Hindlimb muscle (tissue), 1 donor: ENCODE measurements around the gene MGMT. TPM values are rescaled to one million over a fixed set of nuclear protein-coding genes. Genes with fewer than 3 reads are reported as not detected.

Experiments used
- DNase-seq: peaks from one replicate; pipeline ENCODE4 v3.0.0-alpha.2; 2013
- polyA plus RNA-seq: library from polyadenylated mRNA; unstranded; fragments of 120-200 nt; gene quantifications from one replicate; pipeline ENCODE4 v1.2.1, GENCODE V29; 2013; ENCODE audit not compliant: insufficient read length

The MGMT gene
- polyA plus RNA-seq, 1 donor, result 12.1 TPM

DNA sequence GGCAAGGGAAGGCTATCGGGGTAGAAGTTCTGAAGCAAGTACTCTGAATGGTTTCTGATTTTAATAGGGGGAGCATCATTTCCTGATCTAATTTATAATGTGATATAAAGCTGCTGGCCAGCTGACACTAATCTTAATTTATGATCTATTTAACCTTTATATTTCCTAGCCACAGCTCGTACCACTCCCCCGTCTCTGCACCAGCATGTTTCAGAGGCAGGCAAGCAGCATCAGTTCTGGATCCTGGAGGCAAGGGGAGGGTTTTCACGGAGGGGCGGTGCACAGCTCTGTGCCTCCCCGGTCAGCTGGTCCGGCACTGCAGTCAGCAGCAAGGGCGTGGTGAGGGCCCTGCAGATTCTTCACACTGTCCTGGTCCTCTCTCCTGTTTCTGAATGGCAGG is 30.0 kb downstream of the MGMT start:
- no peak for DNase-seq

DNA sequence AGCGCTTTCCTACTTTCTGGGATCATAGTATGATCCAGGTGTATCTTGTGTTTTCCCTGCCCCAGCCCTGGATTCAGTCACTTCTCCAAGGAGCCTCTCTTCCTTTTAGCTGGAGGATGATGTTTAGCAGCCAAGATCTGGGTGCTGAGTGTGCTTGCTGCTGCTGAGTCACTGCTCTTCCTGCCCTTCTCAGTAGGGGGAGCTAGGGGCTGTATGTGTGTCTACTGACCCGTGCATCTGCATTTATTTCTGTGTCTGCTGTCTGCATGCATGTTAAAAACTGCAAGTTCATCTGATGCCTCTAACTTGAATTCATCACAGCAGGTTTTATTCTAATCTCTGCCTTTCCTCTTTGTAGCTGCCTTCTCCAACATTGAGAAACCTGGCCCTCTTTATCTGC is 31.6 kb downstream of the MGMT start:
- no peak for DNase-seq

DNA sequence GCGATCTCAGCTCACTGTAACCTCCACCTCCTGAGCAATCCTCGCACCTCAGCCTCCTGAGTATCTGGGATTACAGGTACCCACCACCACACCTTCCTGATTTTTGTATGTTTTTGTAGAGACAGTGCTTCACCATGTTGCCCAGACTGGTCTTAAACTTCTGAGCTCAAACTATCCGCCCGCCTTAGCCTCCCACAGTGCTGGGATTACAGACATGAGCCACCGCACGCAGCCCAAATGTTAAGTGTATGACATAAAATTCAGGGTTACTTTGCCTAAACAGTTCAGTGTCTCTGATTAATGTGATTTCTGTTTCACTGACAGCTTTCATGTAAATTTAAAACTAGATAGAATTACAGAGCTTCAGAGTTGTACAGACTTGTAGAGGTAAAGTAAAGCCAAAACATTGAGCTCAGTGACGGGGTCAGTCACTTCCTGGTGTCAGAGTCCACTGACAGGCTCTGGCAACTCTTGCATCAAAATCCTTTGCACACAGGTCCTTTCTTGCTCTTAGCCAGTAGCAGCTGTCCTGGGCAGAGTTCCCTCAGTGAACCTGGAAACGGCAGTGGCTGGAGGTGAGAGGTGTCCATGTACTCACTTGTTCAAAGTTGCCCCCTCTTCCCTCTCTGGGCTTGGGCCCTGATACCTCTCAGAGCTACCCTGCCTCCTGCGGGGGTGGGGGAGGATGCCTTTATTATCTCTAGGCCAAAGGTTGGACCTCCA is 33.7 kb downstream of the MGMT start:
- no peak for DNase-seq

DNA sequence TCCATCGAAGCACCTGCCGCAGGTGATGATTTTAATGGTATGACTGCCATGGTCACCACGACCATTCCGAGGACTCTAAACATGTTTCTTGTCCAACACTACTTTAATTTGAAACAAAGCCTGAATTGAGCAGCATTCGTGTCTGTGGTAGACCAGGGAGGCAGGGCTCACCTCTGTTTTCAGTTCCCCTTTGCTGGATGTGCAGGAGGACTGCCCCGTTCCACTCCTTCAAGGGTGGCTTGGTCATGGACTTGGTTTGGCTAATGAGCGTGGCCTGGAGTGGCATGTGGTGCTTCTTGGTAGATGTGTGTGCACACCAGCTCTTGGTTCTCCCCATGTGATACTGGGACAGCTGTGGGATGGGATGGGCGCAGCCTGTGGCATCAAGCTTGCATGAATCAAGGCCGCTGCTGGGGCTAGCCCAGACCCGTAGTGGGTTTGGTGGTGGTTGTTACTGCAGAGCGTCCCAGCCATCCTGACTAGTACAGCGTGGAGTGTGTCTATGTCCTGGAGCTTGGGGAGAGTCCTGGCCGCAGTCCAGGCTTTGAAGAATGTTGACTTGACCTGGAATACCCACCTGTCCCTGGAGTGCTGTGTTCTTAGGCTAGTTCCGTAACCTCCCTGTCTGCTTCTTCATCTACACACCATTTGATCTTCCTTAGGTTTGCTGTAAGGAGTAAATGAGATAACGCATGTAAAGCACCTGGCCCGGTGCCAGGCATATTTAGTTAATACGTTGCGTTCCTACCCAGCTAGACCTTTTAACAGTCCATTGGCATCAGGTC is 34.8 kb downstream of the MGMT start:
- no peak for DNase-seq

DNA sequence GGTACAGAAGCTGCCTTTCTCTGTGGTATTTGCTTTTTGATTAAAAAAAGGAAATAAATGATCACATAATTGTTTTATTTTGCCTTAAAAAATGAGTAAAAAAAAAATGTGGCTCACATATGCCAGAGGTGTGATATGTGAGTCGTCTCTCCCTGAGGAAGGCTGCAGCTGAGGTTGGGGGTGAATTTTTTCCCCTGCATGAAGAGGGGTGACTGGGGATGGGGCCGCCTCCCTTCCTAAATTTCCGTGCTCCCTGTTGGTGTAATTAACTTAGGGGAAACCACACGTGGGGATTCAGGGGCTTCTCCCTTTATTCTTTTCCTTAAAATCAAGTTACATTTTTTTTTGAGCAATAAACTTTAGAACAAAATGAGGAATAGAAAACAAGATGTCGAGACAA is 35.4 kb downstream of the MGMT start:
- no peak for DNase-seq

DNA sequence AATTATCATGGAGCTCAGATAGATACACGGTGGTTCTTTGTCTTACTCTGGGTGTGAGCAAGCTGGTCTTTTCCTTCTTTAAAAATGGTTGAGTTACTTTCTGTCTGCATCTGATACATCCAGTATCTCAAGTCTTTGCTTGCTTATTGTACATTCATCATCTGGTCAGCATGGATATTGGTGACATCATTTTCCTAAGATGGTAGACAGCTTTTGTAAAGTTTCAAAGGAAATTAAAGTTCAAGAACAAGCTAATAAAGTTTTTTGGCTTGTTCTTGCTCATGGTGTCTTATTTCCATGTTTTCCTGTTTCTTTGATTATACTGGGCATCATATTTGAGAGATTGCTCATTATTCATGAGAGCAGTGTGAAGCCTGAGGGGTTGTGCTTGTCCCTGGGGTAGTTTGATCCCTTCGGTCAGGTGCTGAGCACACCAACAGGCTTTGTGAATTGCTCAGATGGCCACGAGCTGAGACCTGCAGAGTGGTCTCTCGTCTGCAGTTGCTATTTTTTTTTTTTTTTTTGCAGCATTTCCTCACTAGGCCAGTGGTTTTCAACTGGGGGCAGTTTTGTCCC is 38.5 kb downstream of the MGMT start:
- no peak for DNase-seq

DNA sequence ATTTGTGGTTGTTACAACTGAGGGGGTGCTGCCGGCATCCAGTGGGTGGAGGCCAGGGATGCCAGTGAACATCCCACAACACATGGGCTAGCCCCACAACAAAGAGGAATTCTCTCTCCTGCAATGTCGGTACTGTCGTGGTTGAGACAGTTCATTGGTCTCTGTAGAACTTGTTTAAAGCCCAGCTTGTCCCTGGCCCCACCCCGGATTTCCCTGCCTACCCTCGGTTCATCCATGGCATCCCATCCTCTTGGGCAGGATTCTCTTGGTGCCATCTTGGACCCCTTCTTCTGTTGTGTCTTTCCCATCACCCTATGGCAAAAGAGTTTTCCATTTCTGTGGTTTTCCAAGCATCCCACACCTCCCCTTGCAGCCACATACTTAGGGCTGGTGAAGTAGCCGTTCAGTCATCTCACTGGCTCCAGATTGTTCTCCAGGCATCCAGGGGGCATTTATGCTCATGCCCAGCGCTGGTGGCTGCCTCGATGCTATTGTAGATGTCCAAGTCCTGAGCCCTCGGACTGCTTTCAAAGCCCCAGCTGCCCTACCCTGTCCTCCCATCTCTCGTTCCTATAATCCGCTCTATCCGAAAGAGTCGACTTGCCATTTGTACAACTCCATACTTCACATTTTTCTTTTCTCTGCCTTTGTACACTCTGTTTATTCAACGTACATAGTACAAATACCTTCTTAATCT is 39.2 kb downstream of the MGMT start:
- DNase-seq, result no peak

DNA sequence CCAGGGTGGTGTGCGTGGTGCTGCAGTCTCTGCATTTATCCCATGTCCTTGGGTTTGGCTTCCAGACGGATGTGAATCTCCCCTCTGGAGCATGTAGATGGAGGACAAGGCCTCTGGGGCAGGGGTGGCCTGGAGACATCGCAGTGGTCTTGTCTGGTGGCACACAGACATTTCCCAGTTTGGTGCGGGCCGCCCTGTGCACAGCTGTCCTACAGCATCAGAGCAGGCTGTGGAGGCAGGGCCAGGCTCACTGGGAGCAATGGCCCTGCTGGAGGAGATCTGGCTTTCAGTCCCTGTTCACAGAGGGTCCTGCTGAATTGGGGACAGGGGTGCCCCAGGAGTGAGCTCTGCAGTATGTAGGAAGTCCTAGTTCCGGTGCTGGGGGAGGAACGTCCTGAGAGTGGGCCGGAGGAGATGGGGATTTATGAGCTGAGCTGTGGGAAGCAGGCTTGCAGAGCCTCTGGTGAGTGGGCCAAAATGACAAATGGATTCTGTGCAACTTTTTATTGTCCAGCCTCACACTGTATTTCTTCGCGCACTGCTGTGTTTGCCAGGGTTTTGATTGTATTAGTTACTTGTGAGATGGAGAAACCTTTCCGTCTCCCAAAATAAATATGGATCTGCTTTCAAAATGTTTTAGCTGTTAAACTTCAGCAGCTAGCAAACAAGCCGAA is 40.3 kb downstream of the MGMT start:
- DNase-seq, result no peak

DNA sequence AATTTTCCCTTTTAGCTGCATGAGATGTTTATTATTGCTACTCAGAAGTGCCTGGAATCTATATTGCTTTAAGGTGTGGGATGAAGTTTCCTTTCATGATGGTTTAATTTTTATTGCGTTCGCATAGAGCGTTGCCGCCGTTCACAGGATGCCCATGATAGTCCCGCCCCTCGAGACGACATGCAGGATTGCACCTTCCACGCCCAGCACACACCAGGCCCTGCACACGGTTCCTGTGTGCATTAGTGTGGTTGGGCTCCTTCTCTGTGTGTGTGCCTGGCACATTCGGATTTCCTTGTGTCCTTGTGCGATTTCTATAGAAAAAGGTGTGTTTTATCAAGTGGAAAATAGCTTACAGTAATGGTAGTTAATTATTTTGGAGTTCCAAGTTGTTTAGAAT is 42.1 kb downstream of the MGMT start:
- no peak for DNase-seq

DNA sequence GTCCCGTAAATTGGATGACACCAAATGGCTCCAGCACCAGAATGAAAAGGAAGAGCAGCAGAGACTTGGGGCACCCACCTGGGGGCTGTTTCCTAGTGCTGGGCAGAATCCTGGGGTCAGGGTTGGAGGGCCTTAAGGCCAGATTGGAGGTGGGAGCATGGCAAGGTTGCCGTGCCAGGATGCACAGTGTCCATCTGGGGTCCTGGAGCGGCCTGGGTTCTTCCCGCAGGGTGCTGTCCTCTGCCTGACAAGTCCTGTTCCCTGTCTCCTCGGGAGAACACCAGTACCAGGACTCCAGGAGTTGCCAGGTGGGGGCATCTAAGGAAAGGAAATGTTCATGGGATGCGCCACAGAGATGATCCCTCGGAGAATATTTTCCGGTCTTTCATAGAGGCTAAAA is 42.8 kb downstream of the MGMT start:
- DNase-seq, result no peak

DNA sequence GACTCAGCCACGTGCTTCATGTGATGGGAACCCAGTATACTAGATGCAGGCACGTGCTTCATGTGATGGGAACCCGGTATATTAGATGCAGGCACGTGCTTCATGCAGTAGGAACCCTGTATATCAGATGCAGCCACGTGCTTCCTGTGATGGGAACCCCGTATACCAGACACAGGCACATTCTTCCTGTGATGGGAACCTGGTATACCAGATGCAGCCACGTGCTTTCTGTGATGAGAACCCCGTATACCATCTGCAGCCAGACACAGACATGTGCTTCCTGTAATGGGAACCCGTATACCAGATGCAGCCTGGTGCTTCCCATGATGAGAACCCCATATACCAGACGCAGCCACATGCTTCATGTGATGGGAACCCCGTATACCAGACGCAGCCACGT is 44.0 kb downstream of the MGMT start:
- no peak for DNase-seq

DNA sequence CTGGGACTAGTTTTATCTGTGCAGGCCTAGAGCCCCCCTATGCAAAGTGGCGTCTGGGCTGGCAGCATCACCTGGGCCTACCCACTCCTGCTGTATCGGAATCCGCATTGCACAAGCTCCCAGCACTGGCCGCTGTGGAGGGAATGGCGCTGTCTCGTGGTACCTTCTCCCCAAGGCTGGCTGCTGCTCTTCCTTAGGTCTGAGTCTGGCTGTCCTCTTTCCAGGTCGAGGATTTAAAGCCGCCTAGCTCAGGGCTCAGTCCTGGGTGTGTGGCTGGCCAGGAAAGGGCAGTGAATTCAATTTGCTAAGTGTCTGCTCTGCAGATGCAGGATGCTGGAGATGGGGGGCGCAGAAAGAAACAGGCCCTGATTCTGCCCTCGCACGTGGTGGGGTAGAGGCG is 44.7 kb downstream of the MGMT start:
- DNase-seq, result no peak

DNA sequence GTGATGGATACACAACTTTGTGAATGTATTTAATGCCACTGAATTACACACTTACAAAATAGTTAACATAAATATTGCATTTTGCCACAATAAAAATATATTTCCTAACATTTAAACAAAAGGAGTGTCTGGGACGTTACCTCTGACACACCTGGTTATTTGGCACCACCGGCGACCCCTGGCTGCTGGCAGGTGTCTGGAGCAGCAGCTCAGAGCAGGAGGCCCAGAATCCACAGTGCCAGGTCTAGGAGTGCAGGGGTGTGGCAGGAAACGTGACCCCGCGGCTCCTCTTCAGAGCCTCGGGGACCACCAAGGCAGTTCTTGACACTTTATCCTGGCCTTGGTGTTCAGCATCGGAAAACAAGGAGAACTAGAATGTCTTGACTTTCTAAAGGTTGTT is 46.3 kb downstream of the MGMT start:
- no peak for DNase-seq

DNA sequence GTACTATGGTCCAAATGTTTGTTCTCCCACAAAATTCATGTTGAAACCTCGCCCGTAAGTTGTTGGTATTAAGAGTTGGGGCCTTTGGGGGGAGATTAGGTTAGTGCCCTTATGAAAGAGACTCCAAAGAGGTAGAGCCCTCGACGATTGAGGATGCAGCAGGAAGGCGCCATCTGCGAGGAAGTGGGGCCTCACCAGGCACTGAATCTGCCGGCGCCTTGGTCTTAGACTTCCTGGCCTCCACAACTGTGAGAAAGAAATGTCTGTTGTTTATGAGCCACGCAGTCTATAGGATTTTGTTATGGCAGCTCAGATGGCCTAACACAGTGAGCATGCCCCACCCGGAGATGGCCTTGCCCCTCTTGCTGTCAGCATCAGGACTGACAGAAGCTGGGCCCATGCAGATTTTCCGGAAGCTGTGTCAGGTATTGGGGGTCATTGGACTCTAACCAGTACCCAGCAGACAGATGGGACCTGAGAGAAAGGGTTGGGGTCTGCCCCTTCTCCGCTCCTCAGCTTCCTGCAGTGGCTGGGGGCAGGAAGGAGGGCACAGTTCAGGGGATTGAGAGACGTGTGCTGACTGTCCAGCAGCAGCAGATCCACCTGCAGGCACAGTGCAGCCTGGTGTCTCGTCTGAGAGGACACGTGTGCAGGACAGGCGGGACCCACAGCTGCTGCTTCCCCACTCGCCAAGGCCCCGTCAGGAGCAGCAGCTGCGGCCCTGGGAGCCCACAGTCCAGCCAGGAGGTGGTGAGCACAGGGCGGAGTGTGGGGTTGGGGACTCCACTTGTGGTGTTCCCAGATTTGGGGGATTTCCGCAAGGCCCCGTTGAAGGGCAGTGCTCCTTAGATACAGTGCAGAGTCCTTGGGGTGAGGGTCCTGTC is 47.8 kb downstream of the MGMT start:
- DNase-seq, result no peak

DNA sequence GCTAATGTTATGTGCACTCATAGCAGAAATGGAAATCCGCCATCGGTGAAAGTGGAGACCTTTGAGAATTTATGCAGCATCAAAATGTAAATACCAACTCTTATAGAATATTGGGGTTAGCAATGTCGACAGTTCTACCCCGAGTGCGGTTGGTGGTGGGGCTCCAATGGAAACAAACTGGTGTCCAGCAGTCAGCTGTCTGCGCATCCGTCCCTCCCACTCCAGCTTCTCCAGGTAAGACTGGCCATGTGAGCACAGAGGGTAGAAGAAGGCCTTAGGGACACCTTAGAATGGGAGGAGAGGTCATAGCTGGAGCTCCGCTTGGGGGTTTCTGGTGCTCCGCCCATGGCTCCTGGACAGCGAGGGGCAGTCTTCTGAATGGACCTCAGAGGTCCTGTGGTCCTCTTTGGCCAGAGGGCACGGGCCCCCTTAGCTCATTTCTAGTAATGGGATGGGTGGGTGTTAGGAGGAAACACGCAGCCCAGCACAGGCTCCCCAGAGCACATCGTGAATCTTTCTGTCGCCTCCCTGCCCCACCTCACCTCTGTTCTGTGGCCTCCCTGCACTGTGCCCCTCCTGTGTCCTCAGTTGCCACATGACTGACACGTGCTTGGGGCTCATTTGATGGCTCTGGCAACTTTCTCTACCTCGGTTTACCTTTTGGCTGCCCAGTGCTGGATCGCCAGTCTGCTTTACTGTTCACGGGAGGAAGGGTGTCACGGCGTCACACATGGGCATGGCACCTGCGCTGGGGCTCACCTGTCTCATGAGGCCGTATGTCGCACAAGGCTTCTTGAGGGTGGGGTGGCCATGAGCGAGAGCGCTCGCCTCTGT is 50.0 kb downstream of the MGMT start:
- no peak for DNase-seq

DNA sequence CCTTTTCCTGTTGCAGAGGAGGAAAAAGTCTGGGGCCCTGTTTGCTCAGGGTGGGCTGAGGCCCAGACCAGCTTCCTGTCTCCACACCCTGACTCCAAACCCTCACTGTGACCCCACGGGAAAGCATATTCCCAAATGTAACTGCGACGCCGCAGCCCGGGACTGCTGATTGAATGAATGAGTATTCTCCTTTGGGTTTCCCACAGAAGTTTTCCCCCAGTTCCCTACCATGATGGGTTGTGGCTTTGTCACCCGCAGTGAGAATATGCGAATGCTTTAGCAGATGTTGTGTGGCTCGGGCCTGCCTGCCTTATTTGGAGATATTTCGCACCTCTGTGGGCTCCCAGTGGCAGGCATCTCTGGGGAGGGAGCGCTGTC is 50.6 kb downstream of the MGMT start:
- no peak for DNase-seq

DNA sequence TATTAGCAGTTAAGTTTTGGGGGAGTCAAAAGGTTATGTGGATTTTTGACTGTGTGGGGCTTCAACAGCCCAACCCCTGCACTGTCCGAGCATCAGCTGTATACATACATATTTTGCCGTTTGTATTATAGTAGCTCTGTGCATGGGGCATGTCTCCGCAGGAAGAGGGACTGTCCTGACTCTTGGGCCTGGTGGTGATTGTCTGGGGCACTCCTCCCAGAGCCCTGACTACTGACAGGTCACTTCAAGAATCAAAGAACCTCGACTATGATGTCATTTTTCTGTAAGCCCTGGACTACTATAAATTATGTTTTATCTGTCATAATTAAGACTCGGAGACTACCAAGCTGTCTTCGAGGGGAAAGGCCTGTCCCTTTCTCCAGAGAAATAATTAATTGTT is 51.8 kb downstream of the MGMT start:
- no peak for DNase-seq

DNA sequence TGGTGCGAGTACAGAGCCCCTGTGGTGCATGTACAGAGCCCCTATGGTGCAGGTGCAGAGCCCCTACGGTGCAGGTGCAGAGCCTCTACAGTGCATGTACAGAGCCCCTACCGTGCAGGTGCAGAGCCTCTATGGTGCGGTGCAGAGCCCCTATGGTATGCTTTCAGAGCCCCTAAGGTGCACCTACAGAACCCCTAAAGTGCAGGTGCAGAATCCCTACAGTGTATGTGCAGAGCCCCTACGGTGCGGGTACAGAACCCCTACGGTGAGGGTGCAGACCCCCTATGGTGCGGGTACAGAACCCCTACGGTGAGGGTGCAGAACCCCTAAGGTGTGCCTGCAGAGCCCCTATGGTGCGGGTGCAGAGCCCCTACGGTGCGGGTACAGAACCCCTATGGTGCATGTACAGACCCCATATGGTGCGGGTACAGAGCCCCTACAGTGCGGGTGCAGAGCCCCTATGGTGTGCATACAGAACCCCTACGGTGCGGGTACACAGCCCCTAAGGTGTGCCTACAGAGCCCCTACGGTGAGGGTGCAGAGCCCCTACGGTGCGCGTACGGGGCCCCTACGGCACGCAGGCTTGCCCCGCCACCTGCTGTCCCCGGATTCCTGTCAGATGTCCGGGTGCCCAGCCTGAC is 53.5 kb downstream of the MGMT start:
- DNase-seq, result no peak

DNA sequence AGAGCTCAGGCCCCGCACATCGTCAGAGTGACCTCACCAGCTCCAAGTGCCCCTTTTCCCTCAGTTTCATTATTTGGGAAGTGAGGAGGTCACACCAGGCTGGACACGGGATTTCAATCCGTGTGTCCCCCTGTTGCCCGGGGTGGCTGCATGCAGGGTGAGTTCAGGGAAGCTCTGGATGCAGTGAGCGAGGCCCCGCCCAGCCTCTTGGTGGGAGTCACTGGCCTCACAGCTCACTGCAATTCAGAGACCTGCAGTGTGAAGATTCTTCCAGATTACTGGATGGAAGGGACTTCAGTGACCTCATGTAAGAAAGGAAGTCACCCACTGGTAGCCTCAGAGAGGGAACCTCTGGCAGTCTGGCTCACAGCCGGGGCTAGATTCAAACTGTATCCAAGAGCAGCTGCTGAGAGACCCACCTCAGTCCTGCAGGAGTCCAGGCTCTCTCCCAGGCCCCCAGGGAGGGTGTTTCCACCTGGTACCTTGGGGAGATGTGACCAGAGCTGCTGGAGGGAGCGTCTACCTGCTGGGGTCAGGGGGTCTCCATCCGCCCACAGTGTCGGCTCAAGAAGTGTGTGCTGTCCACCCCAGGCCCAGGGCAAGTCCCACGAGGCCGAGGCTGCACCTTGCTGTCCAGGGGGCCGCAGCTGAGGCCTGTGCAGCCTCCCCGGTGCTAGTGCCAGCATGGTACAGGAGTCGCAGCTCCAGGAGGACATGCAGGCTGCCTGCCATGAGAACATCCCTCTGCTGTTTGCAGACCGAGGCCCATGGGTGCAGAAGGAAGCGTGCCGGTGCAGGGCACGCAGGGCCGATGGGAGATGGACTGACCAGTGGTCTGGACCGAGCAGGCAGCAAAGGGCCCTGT is 54.4 kb downstream of the MGMT start:
- DNase-seq, result no peak
